H1 (cell line): ENCODE data around the gene LHFPL2. TPM values are rescaled to one million over a fixed set of nuclear protein-coding genes. Genes with fewer than 3 reads are reported as not detected.

Source experiments
- CTCF ChIA-PET: fragments of 300-600 bp; sonication (Branson Sonifier 250); formaldehyde crosslinking; loops from one replicate; lab custom pipeline; 2021; ENCODE audit not compliant: partially characterized antibody; lab: Charles Lee
- POLR2A ChIA-PET: fragments of 300-600 bp; sonication (Branson Sonifier 250); formaldehyde crosslinking; loops from one replicate; lab custom pipeline; 2021; ENCODE audit warnings: inconsistent platforms; ENCODE audit not compliant: partially characterized antibody; lab: Charles Lee
- DNase-seq, 2 experiments: peaks; one replicate each; pipeline versions ENCODE4 v3.0.0 to v3.0.0-alpha.2; 2010 to 2022; ENCODE audit warnings: low spot score in 2 of 2, low read depth in 1 of 2, mixed read lengths in 1 of 2
- FAIRE-seq: peaks from 2 replicates; lab custom pipeline; 2011; peaks lifted over from hg19 to GRCh38; lab: Jason Lieb, UNC
- H2AFZ ChIP-seq: 2 replicates; pipeline ENCODE4 v1.8.1; 2012; ENCODE audit warnings: low read length, inconsistent platforms
- H2AK5ac ChIP-seq: 2 replicates; pipeline ENCODE4 v1.6.1; 2013; ENCODE audit warnings: low read depth, low read length
- H2BK120ac ChIP-seq: replicated peaks from 2 replicates; pipeline ENCODE3; 2013; ENCODE audit warnings: low read depth, low read length, inconsistent platforms
- H2BK12ac ChIP-seq: 2 replicates; pipeline ENCODE4 v1.6.1; 2013; ENCODE audit warnings: low read depth, low read length
- H2BK15ac ChIP-seq: 2 replicates; pipeline ENCODE4 v1.6.1; 2013; ENCODE audit warnings: low read length
- H2BK20ac ChIP-seq: 2 replicates; pipeline ENCODE4 v1.6.1; 2013; ENCODE audit warnings: low read length
- H2BK5ac ChIP-seq: 2 replicates; pipeline ENCODE4 v1.6.1; 2013; ENCODE audit warnings: low read depth, low read length
- H3K14ac ChIP-seq: 2 replicates; pipeline ENCODE4 v1.6.1; 2013; ENCODE audit warnings: inconsistent platforms; ENCODE audit not compliant: insufficient read length
- H3K18ac ChIP-seq: 2 replicates; pipeline ENCODE4 v1.6.1; 2013; ENCODE audit warnings: low read length; ENCODE audit errors: extremely low read depth
- H3K23ac ChIP-seq: 2 replicates; pipeline ENCODE4 v1.6.1; 2013; ENCODE audit warnings: inconsistent platforms; ENCODE audit not compliant: insufficient read length
- H3K23me2 ChIP-seq: 2 replicates; pipeline ENCODE4 v1.6.1; 2013; ENCODE audit warnings: low read depth, low read length
- H3K27ac ChIP-seq: 2 replicates; pipeline ENCODE4 v1.6.1; 2011; ENCODE audit warnings: low read depth, low read length, inconsistent platforms
- H3K27me3 ChIP-seq, 4 experiments: replicated peaks in 1 of 4; 1 replicate in 1 of 4; 2 replicates in 3 of 4; pipeline versions ENCODE4 v1.6.1 to v1.8.1; 2011 to 2013; ENCODE audit warnings: low read length in 3 of 4, mild to moderate bottlenecking in 3 of 4, inconsistent platforms in 2 of 4, mixed read lengths in 2 of 4, moderate library complexity in 1 of 4; ENCODE audit not compliant: control insufficient read depth in 3 of 4, insufficient read depth in 3 of 4; ENCODE audit errors: extremely low read depth in 1 of 4
- H3K36me3 ChIP-seq, 4 experiments: 2 replicates each; pipeline versions ENCODE4 v1.6.1 to v1.8.1; 2011 to 2013; ENCODE audit warnings: mild to moderate bottlenecking in 4 of 4, low read length in 3 of 4, moderate library complexity in 2 of 4, control low read depth in 1 of 4, inconsistent platforms in 1 of 4; ENCODE audit not compliant: insufficient read depth in 4 of 4, control insufficient read depth in 2 of 4
- H3K4ac ChIP-seq: replicated peaks from 2 replicates; pipeline ENCODE3; 2013; ENCODE audit warnings: low read length, low read depth, mixed read lengths, inconsistent platforms; ENCODE audit not compliant: insufficient read length
- H3K4me1 ChIP-seq, 4 experiments: replicated peaks in 1 of 4; 1 replicate in 1 of 4; 2 replicates in 3 of 4; pipeline versions ENCODE4 v1.6.1 to v1.8.1; 2011 to 2013; ENCODE audit warnings: low read length in 3 of 4, inconsistent platforms in 2 of 4, mixed read lengths in 1 of 4; ENCODE audit not compliant: insufficient read depth in 4 of 4, control insufficient read depth in 3 of 4
- H3K4me2 ChIP-seq, 2 experiments: 2 replicates each; pipeline versions ENCODE4 v1.6.1 to v1.8.1; 2011 to 2013; ENCODE audit warnings: low read depth in 2 of 2, low read length in 2 of 2, control low read depth in 1 of 2, inconsistent platforms in 1 of 2, mild to moderate bottlenecking in 1 of 2; ENCODE audit not compliant: insufficient read depth in 1 of 2
- H3K4me3 ChIP-seq, 4 experiments: fragments of 200-600, 300-600 bp in 1 of 4; sonication (generic), shearing (Covaris generic), sonication (Bioruptor Twin) in 1 of 4; 2 replicates each; pipeline versions ENCODE4 v1.5.1 to v1.8.1; 2011 to 2016; ENCODE audit warnings: low read length in 4 of 4, low read depth in 3 of 4, control low read depth in 2 of 4, inconsistent platforms in 2 of 4, mild to moderate bottlenecking in 2 of 4, mixed read lengths in 1 of 4, moderate library complexity in 1 of 4; ENCODE audit not compliant: insufficient read depth in 2 of 4; ENCODE audit errors: extremely low read depth in 1 of 4
- H3K56ac ChIP-seq: replicated peaks from 2 replicates; pipeline ENCODE3; 2013; ENCODE audit warnings: low read depth, mild to moderate bottlenecking, mixed read lengths, low read length, inconsistent platforms; ENCODE audit not compliant: insufficient read length
- H3K79me1 ChIP-seq: 2 replicates; pipeline ENCODE4 v1.6.1; 2013; ENCODE audit warnings: low read depth, low read length, control low read depth
- H3K79me2 ChIP-seq, 2 experiments: 2 replicates each; pipeline versions ENCODE4 v1.6.1 to v1.8.1; 2012 to 2013; ENCODE audit warnings: low read length in 2 of 2, mild to moderate bottlenecking in 2 of 2, inconsistent platforms in 1 of 2; ENCODE audit not compliant: insufficient read depth in 2 of 2, control insufficient read depth in 1 of 2
- H3K9ac ChIP-seq, 4 experiments: replicated peaks in 1 of 4; 1 replicate in 1 of 4; 2 replicates in 3 of 4; pipeline versions ENCODE4 v1.6.1 to v1.8.1; 2011 to 2013; ENCODE audit warnings: low read depth in 3 of 4, low read length in 3 of 4, control low read depth in 2 of 4, mild to moderate bottlenecking in 2 of 4, moderate library complexity in 2 of 4, inconsistent platforms in 1 of 4; ENCODE audit errors: extremely low read depth in 1 of 4
- H3K9me3 ChIP-seq, 2 experiments: 2 replicates each; pipeline versions ENCODE4 v1.6.1 to v1.8.1; 2012 to 2013; ENCODE audit warnings: mild to moderate bottlenecking in 2 of 2, moderate library complexity in 2 of 2, control low read depth in 1 of 2, inconsistent platforms in 1 of 2, low read depth in 1 of 2, low read length in 1 of 2, mixed read lengths in 1 of 2; ENCODE audit not compliant: insufficient read depth in 2 of 2
- H4K20me1 ChIP-seq, 2 experiments: replicated peaks in 1 of 2; 2 replicates each; pipeline versions ENCODE3 to v1.8.1; 2011 to 2013; ENCODE audit warnings: inconsistent platforms in 2 of 2, low read length in 2 of 2, mild to moderate bottlenecking in 1 of 2; ENCODE audit not compliant: insufficient read depth in 2 of 2, control insufficient read depth in 1 of 2
- H4K5ac ChIP-seq: 2 replicates; pipeline ENCODE4 v1.6.1; 2013; ENCODE audit warnings: low read length, low read depth, mixed read lengths, inconsistent platforms; ENCODE audit not compliant: insufficient read length
- H4K8ac ChIP-seq: 2 replicates; pipeline ENCODE4 v1.8.0; 2013; ENCODE audit warnings: mild to moderate bottlenecking, moderate library complexity, low read length, inconsistent platforms; ENCODE audit not compliant: insufficient read depth; ENCODE audit errors: extremely low read depth
- H4K91ac ChIP-seq: replicated peaks from 2 replicates; pipeline ENCODE3; 2013; ENCODE audit warnings: low read length, mixed read lengths, inconsistent platforms; ENCODE audit not compliant: insufficient read length
- BACH1 ChIP-seq: IDR thresholded peaks from 2 replicates; pipeline ENCODE4 v1.6.1; 2012; ENCODE audit warnings: low read length, improper control_type of control experiment
- CHD1 ChIP-seq: IDR thresholded peaks from 2 replicates; pipeline ENCODE4 v1.6.1; 2012; ENCODE audit warnings: low read depth, low read length, improper control_type of control experiment
- CHD2 ChIP-seq: IDR thresholded peaks from 2 replicates; pipeline ENCODE4 v1.6.1; 2012; ENCODE audit warnings: low read length, improper control_type of control experiment
- FOSL1 ChIP-seq: IDR thresholded peaks from 2 replicates; pipeline ENCODE4 v1.6.1; 2011; ENCODE audit warnings: mild to moderate bottlenecking, low read depth, low read length, moderate library complexity; ENCODE audit not compliant: insufficient read depth
- KDM4A ChIP-seq: IDR thresholded peaks from one replicate; pipeline ENCODE4 v1.7.1; 2012; ENCODE audit warnings: low read depth, mild to moderate bottlenecking, moderate library complexity, low read length, inconsistent platforms; ENCODE audit not compliant: severe bottlenecking
- NRF1 ChIP-seq: IDR thresholded peaks from 2 replicates; pipeline ENCODE4 v1.6.1; 2011; ENCODE audit warnings: mild to moderate bottlenecking, low read depth, low read length, improper control_type of control experiment
- SAP30 ChIP-seq: fragments of 300-600 bp; sonication (generic); IDR thresholded peaks from 2 replicates; pipeline ENCODE4 v1.7.1; 2012; ENCODE audit warnings: low read length, moderate library complexity, mild to moderate bottlenecking, inconsistent platforms; ENCODE audit not compliant: insufficient read depth, insufficient replicate concordance
- SP1 ChIP-seq: IDR thresholded peaks from 2 replicates; pipeline ENCODE4 v1.6.1; 2011; ENCODE audit warnings: low read depth, low read length
- TBP ChIP-seq: IDR thresholded peaks from 2 replicates; pipeline ENCODE4 v1.6.1; 2011; ENCODE audit warnings: low read depth, low read length, improper control_type of control experiment
- TCF12 ChIP-seq: IDR thresholded peaks from 2 replicates; pipeline ENCODE4 v1.6.1; 2011; ENCODE audit warnings: low read depth, mild to moderate bottlenecking, low read length
- YY1 ChIP-seq: IDR thresholded peaks from 2 replicates; pipeline ENCODE4 v1.6.1; 2011; ENCODE audit warnings: low read depth, mild to moderate bottlenecking, low read length
- WGBS, 2 experiments: shearing (Covaris generic) in 1 of 2; methylation state at CpG; one replicate each; pipeline versions ENCODE4 v1.1.6 to v1.1.7; 2013 to 2015; ENCODE audit warnings: low lambda C conversion rate in 2 of 2, mixed read lengths in 2 of 2, inconsistent platforms in 1 of 2, low coverage in 1 of 2, missing lambda C conversion rate in 1 of 2; ENCODE audit not compliant: insufficient replicate concordance in 2 of 2, insufficient coverage in 1 of 2, insufficient read length in 1 of 2; ENCODE audit errors: extremely low coverage in 1 of 2, missing lambda C conversion rate in 1 of 2; 5-methylcytosine and 5-hydroxymethylcytosine counted together
- polyA plus RNA-seq, 7 experiments: library from polyadenylated mRNA; depleted of rRNA in 3 of 7; stranded (reverse) in 5 of 7; unstranded in 2 of 7; fragments of >200 nt in 5 of 7; fragments of 200-250 nt in 2 of 7; gene quantifications; 1 replicate in 5 of 7; 2 replicates in 1 of 7; 4 replicates in 1 of 7; pipeline versions ENCODE4 v1.2.1 to v1.2.3, GENCODE V29; 2011 to 2013; ENCODE audit warnings: missing spikeins in 2 of 7, mixed read lengths in 2 of 7
- total RNA-seq: library from RNA; stranded (reverse); fragmentation: NEBNext Ultra II Directional; extraction: Animal tissue kit (Norgen Biotek cat#: 25700); gene quantifications from 2 replicates; pipeline ENCODE4 v1.2.1, GENCODE V29; 2021

The LHFPL2 gene
- total and polyA plus RNA-seq, 2 of the 8 experiments (the other 6 are each of a cell fraction or from before 2014, with no cell fraction given), result 9.6 to 43.0 TPM

- no peak for FAIRE-seq
- Histone ChIP-seq H4K5ac (no peak overlapping the region), H3K27ac (no peak overlapping the region), H3K18ac (no peak overlapping the region), H2BK5ac (no peak overlapping the region), H3K9me3 (no peaks in the 10 kb centered on the region), H3K23me2 (no peaks in the 10 kb centered on the region), H2BK15ac (no peak overlapping the region), H3K9ac (no peak overlapping the region), H3K14ac (no peak overlapping the region), H2AK5ac (no peak overlapping the region), H3K56ac (no peak overlapping the region), H4K20me1 (no peaks in the 10 kb centered on the region), H4K8ac (no peak overlapping the region), H3K4me3 (no peak overlapping the region), H2BK20ac (no peak overlapping the region), H2BK120ac (no peak overlapping the region), H3K23ac (no peak overlapping the region), H2BK12ac (no peak overlapping the region), H3K36me3 (no peaks in the 10 kb centered on the region), H3K27me3 (no peaks in the 10 kb centered on the region)
- no peak for DNase-seq
- POLR2A ChIA-PET, result no interaction called here
- CTCF ChIA-PET, result interaction anchor here (1.3 to 2.4 kb wide), 3 partner anchors 10 to 122 kb away, joined by 5 to 9 read pairs (median 8); no protein-coding TSS in a partner anchor
- no peak for TF ChIP-seq KDM4A
- no peak for TF ChIP-seq CHD1
- no peak for TF ChIP-seq TCF12
- TF ChIP-seq YY1, result no peak
- TF ChIP-seq BACH1, result no peak
- TF ChIP-seq SP1, result no peak
- no peak for TF ChIP-seq SAP30
- TF ChIP-seq FOSL1, result no peak
- no peak for TF ChIP-seq TBP
- TF ChIP-seq NRF1, result no peak
- no peak for TF ChIP-seq CHD2
- TF ChIP-seq, all 59 proteins: peak for 0
- no peak overlapping the region for H3K4me2 ChIP-seq
- H3K79me2 ChIP-seq, result no peaks in the 10 kb centered on the region
- H3K4me1 ChIP-seq, result no peaks in the 10 kb centered on the region
- no peaks in the 10 kb centered on the region for H3K79me1 ChIP-seq
- no peak overlapping the region for H3K4ac ChIP-seq
- H2AFZ ChIP-seq, result no peak overlapping the region
- 95% methylated on average over 3 of the region's 3 CpGs; no CpG with 5 or more reads in 1 of the 2 experiments for WGBS, 2 experiments
- H4K91ac ChIP-seq, result no peak overlapping the region
Measured at GRCh38 chr5:78659114-78659513, 10.5 kb upstream of the LHFPL2 start.
